HEK293 (cell line): ENCODE measurements around the gene SKI.

Experiments used
- ZBTB7A ChIP-seq: fragments of 450-650 bp; formaldehyde crosslinking; IDR thresholded peaks from 2 replicates; pipeline ENCODE4 v1.5.1; 2016; ENCODE audit warnings: low read depth, missing biosample characterization, missing genetic modification characterization
- ZNF169 ChIP-seq: fragments of 450-650 bp; formaldehyde crosslinking; IDR thresholded peaks from 2 replicates; pipeline ENCODE4 v1.5.1; 2016; ENCODE audit warnings: missing biosample characterization, missing genetic modification characterization
- TF ChIP-seq, protein P1 (sequence below): fragments of 450-650 bp; formaldehyde crosslinking; IDR thresholded peaks from 2 replicates; pipeline ENCODE4 v1.5.1; 2016; ENCODE audit warnings: missing biosample characterization, missing genetic modification characterization
- TF ChIP-seq, protein P2 (sequence below): fragments of 450-650 bp; formaldehyde crosslinking; IDR thresholded peaks from 2 replicates; pipeline ENCODE4 v1.5.1; 2016; ENCODE audit warnings: missing biosample characterization, missing genetic modification characterization
- TF ChIP-seq, protein P3 (sequence below): fragments of 450-650 bp; formaldehyde crosslinking; optimal IDR thresholded peaks from 2 replicates; pipeline ENCODE3; 2016; ENCODE audit warnings: missing biosample characterization, mild to moderate bottlenecking, missing genetic modification characterization

DNA sequence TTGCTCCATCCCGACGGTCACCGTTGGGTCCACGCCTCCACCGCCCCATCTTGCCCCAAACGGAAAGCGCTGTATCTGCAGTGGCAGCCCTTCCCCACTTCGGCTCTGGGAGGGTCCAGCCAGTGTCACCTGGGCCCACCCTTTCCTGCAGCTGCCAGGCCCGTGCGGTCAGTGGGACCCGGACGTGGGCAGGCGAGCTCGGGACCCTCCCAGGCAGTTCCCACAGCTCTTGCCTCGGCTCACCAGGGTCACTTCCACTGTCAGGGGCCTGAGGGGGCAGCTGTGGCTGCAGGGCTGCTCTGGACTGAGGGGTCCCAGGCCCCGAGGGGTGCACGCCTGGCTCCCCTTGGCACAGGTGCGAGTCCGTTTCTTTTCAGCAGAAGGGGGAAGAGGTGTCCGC, 80.7 kb downstream of the SKI start:
- TF ChIP-seq, protein P1, sequence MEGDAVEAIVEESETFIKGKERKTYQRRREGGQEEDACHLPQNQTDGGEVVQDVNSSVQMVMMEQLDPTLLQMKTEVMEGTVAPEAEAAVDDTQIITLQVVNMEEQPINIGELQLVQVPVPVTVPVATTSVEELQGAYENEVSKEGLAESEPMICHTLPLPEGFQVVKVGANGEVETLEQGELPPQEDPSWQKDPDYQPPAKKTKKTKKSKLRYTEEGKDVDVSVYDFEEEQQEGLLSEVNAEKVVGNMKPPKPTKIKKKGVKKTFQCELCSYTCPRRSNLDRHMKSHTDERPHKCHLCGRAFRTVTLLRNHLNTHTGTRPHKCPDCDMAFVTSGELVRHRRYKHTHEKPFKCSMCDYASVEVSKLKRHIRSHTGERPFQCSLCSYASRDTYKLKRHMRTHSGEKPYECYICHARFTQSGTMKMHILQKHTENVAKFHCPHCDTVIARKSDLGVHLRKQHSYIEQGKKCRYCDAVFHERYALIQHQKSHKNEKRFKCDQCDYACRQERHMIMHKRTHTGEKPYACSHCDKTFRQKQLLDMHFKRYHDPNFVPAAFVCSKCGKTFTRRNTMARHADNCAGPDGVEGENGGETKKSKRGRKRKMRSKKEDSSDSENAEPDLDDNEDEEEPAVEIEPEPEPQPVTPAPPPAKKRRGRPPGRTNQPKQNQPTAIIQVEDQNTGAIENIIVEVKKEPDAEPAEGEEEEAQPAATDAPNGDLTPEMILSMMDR (tag by site-specific recombination), result no peak
- TF ChIP-seq, protein P2, sequence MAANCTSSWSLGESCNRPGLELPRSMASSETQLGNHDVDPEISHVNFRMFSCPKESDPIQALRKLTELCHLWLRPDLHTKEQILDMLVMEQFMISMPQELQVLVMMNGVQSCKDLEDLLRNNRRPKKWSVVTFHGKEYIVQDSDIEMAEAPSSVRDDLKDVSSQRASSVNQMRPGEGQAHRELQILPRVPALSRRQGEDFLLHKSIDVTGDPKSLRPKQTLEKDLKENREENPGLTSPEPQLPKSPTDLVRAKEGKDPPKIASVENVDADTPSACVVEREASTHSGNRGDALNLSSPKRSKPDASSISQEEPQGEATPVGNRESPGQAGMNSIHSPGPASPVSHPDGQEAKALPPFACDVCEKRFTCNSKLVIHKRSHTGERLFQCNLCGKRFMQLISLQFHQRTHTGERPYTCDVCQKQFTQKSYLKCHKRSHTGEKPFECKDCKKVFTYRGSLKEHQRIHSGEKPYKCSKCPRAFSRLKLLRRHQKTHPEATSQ (tag by site-specific recombination), result no peak
- TF ChIP-seq, protein P3, sequence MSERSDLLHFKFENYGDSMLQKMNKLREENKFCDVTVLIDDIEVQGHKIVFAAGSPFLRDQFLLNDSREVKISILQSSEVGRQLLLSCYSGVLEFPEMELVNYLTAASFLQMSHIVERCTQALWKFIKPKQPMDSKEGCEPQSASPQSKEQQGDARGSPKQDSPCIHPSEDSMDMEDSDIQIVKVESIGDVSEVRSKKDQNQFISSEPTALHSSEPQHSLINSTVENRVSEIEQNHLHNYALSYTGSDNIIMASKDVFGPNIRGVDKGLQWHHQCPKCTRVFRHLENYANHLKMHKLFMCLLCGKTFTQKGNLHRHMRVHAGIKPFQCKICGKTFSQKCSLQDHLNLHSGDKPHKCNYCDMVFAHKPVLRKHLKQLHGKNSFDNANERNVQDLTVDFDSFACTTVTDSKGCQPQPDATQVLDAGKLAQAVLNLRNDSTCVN, result no peak
- TF ChIP-seq ZNF169 (no peak), ZBTB7A (tag by site-specific recombination) (no peak)
